ENCODE results near the gene FHL1.

FHL1 gene

GRCh38 chrX:136250191-136251040 lies 103.1 kb downstream of the FHL1 start:
- TF ChIP-seq, protein P1, sequence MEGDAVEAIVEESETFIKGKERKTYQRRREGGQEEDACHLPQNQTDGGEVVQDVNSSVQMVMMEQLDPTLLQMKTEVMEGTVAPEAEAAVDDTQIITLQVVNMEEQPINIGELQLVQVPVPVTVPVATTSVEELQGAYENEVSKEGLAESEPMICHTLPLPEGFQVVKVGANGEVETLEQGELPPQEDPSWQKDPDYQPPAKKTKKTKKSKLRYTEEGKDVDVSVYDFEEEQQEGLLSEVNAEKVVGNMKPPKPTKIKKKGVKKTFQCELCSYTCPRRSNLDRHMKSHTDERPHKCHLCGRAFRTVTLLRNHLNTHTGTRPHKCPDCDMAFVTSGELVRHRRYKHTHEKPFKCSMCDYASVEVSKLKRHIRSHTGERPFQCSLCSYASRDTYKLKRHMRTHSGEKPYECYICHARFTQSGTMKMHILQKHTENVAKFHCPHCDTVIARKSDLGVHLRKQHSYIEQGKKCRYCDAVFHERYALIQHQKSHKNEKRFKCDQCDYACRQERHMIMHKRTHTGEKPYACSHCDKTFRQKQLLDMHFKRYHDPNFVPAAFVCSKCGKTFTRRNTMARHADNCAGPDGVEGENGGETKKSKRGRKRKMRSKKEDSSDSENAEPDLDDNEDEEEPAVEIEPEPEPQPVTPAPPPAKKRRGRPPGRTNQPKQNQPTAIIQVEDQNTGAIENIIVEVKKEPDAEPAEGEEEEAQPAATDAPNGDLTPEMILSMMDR (IDR thresholded peaks at IDR 0.05; ENCODE audit: borderline replicate concordance, insufficient read depth, low read depth, low read length): no peak
- peak overlapping the region; percentile 81 for H3K4me3 ChIP-seq (ENCODE audit: low read depth, low read length)

DNA sequence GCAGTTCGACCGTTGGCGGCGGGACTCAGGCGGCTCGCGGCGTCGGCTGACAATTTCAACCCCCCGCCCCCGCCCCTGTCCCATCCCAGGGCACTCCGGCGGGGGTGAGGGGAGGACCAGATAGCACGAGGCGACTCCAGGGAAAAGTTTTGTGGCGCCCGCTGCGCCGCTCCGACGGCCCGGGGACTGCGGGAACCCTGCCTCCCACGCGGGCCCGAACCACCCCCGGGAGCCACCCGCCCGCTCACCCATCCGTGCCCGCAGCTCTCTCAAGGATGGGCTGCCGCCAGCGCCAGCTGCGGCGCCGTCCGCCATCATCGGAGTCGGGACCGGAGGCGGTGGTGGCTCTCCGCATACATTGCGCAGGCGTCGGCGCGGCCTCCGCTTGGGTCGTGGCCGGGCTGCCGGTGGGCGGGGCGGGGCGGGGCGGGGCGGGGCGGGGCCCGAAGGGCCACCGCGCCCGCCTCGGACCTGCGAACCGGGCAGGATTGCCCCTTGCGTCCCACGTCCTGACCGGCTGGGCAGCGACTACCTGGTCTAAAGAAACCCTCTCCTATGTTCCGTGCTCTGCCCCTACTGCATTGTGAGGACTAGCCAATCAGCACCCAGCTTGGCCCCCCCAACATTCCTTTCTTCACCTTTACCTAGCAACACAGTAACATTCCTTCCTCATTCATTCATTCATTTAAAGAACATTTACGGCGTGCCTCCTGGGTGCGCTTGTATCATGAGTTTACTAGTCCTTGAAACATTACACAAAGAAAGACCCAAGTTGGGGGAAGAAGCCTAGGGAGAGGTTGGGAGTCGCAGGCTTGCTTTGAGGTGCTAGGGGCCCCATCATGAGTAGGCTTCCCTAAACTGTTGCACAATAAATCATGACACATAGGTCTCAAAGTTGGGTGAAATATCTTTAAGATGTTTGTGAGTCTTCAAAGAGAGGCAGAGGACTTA lies 104.0 kb downstream of the FHL1 start, which contains the start of gene MAP7D3:
MAP7D3 (minus strand) TSS at position 360 of the 951 bp plus-strand sequence; CDS start at position 318, 42 bp downstream.
- H3K4me3 ChIP-seq (ENCODE audit: low read depth, low read length): peak within 1 kb of the TSS; percentile 81
- TF ChIP-seq, protein P1 (IDR thresholded peaks at IDR 0.05; ENCODE audit: borderline replicate concordance, insufficient read depth, low read depth, low read length): no peak

DNA sequence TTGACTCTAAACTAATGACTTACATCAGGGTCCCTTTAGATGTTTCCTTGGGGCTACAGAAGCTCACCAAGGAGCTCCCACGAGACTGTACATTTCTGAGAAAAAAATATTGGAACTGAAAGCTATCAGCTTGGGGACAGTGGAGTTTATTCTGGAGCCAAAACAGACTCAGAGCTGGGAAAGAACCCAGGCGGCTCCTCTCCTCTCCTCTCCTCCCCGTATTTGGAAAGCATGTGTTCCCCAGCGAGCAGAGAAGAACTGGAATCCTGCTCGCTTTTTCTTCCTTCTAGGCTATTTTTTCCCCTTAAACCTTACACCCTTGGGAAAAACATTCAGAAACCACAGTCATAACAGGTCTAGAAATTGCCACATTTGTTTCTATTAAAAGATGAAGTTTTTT lies 108.2 kb downstream of the FHL1 start:
- H3K4me3 ChIP-seq (ENCODE audit: low read depth, low read length): no peak overlapping the region
- TF ChIP-seq, protein P1 (IDR thresholded peaks at IDR 0.05; ENCODE audit: borderline replicate concordance, insufficient read depth, low read depth, low read length): no peak

GRCh38 chrX:136256026-136256425 lies 108.7 kb downstream of the FHL1 start:
- TF ChIP-seq, protein P1 (IDR thresholded peaks at IDR 0.05; ENCODE audit: borderline replicate concordance, insufficient read depth, low read depth, low read length): no peak
- H3K4me3 ChIP-seq (ENCODE audit: low read depth, low read length): no peak overlapping the region

- no peak overlapping the region for H3K4me3 ChIP-seq (ENCODE audit: low read depth, low read length)
- TF ChIP-seq, protein P1 (IDR thresholded peaks at IDR 0.05; ENCODE audit: borderline replicate concordance, insufficient read depth, low read depth, low read length): no peak
These were observed 111.6 kb downstream of the FHL1 start for GRCh38 chrX:136258951-136259350.

- TF ChIP-seq, protein P1 (IDR thresholded peaks at IDR 0.05; ENCODE audit: borderline replicate concordance, insufficient read depth, low read depth, low read length): no peak
- no peak overlapping the region for H3K4me3 ChIP-seq (ENCODE audit: low read depth, low read length)
These were observed 112.2 kb downstream of the FHL1 start for GRCh38 chrX:136259543-136259942.

Measured in GM12875 (cell line).